Transverse colon (tissue), 4 donors: ENCODE results near the gene COX8A. TPM values are rescaled to one million over a fixed set of nuclear protein-coding genes. Genes with fewer than 3 reads are reported as not detected.

ENCODE experiments used
- DNase-seq: peaks from one replicate; pipeline ENCODE4 v3.0.0-alpha.2; 2019
- H3K27ac ChIP-seq, 4 donors: fragments of 200-600 bp; sonication (generic); 2 replicates each; pipeline ENCODE4 v1.5.1; 2016 to 2018; ENCODE audit warnings: inconsistent platforms in 4 of 4
- H3K27me3 ChIP-seq: fragments of 200-600 bp; sonication (generic); 2 replicates; pipeline ENCODE4 v1.5.1; 2017; ENCODE audit warnings: inconsistent platforms
- H3K36me3 ChIP-seq, 4 donors: fragments of 200-600 bp; sonication (generic); 2 replicates each; pipeline ENCODE4 v1.5.1; 2017 to 2019; ENCODE audit warnings: inconsistent platforms in 4 of 4
- H3K4me1 ChIP-seq, 4 donors: fragments of 200-600 bp; sonication (generic); 2 replicates each; pipeline ENCODE4 v1.5.1; 2017 to 2020; ENCODE audit warnings: inconsistent platforms in 4 of 4
- H3K4me3 ChIP-seq, 4 donors: fragments of 200-600 bp; sonication (generic); 1 replicate in 1 of 4; 2 replicates in 3 of 4; pipeline versions ENCODE4 v1.5.1 to v1.6.1; 2017 to 2019; ENCODE audit warnings: inconsistent platforms in 4 of 4
- H3K9me3 ChIP-seq, 2 donors: fragments of 200-600 bp; sonication (generic); 2 replicates each; pipeline ENCODE4 v1.5.1; 2017 to 2019; ENCODE audit warnings: inconsistent platforms in 2 of 2
- EP300 ChIP-seq: sonication (generic); formaldehyde crosslinking; IDR thresholded peaks from one replicate; pipeline ENCODE4 v1.6.1; 2017; ENCODE audit warnings: antibody characterized with exemption, low read depth
- POLR2A ChIP-seq: fragments of 450-650 bp; IDR thresholded peaks from one replicate; pipeline ENCODE4 v1.6.1; 2016; ENCODE audit warnings: antibody characterized with exemption, mild to moderate bottlenecking, moderate library complexity
- POLR2AphosphoS5 ChIP-seq, 3 donors: sonication (generic); formaldehyde crosslinking; IDR thresholded peaks; one replicate each; pipeline ENCODE4 v1.6.1; 2016; ENCODE audit warnings: antibody characterized with exemption in 3 of 3
- WGBS, 2 donors: methylation state at CpG; one replicate each; pipeline ENCODE4 v1.1.5; 2018; ENCODE audit warnings: low coverage in 1 of 2; 5-methylcytosine and 5-hydroxymethylcytosine counted together
- in situ Hi-C, 4 donors: fragments of 200-750 bp; cut with MboI; loops; one replicate each; pipeline versions ENCODE4 v1.15.0 to v1.15.1; 2017; ENCODE audit warnings: low sequenced_read_pairs in 3 of 4, low pct_ligation_motif_present in 1 of 4, low pct_unique_long_range_greater_than_20kb in 1 of 4
- intact Hi-C: fragments of 100-400 bp; cut with DNase I; formaldehyde crosslinking; loops from one replicate; pipeline ENCODE4 v1.15.1; 2023; ENCODE audit warnings: low total_unique reads
- total RNA-seq, 4 donors: library from RNA; depleted of rRNA; stranded (reverse); fragments of >200 nt; gene quantifications; one replicate each; pipeline ENCODE4 v1.1.0, GENCODE V29; 2016
- TF ChIP-seq, protein P1 (sequence below), 5 experiments: fragments of 200-600 bp in 3 of 5; fragments of 450-650 bp in 2 of 5; sonication (generic) in 3 of 5; IDR thresholded peaks; 1 replicate in 2 of 5; 2 replicates in 3 of 5; pipeline ENCODE4 v1.5.1; 2016 to 2017; ENCODE audit warnings: antibody characterized with exemption in 5 of 5, inconsistent platforms in 3 of 5, mild to moderate bottlenecking in 2 of 5, moderate library complexity in 1 of 5

Gene COX8A
- total RNA-seq, 4 donors from 2014 or later: 471 to 1,475 (median 1,057) TPM

DNA sequence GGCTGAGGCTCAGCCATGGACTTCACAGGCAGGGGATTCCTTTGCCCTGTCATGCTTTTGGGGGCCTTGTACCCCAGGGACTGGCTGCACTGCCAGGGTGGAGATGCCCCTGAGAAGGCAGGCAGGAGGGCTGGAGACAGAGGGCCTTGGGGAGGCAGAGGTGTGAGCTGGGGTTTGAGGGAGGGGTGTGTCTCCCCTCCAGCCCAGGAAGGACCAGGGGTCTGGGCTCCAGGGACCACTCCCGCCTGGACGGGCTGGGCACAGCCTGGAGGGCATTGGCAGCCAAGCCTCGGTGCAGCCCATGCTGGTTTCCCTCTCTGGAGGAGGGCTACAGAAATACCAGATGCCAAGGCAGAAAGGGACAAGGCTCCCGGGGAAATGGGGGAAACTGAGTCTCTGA, 31.3 kb downstream of the COX8A start:
- H3K9me3 ChIP-seq: no peaks in the 10 kb centered on the region
- in situ Hi-C loops (loop anchor here in 1 of 4 donors (10.0 kb wide), 1 partner anchor 139 kb away; no protein-coding TSS in a partner anchor), intact Hi-C loops (no loop called here)
- H3K27ac ChIP-seq: no peak overlapping the region
- H3K4me1 ChIP-seq: peaks cover 3 to 20% (median 16%) of the 10 kb centered on the region in 4 donors
- WGBS, 2 donors: 89% methylated on average over 4 of the region's 4 CpGs; no CpG with 5 or more reads in 1 of the 2 donors
- TF ChIP-seq POLR2A (no peak), POLR2AphosphoS5 (IDR thresholded peaks at IDR 0.05) (no peak), EP300 (no peak)
- TF ChIP-seq, protein P1, sequence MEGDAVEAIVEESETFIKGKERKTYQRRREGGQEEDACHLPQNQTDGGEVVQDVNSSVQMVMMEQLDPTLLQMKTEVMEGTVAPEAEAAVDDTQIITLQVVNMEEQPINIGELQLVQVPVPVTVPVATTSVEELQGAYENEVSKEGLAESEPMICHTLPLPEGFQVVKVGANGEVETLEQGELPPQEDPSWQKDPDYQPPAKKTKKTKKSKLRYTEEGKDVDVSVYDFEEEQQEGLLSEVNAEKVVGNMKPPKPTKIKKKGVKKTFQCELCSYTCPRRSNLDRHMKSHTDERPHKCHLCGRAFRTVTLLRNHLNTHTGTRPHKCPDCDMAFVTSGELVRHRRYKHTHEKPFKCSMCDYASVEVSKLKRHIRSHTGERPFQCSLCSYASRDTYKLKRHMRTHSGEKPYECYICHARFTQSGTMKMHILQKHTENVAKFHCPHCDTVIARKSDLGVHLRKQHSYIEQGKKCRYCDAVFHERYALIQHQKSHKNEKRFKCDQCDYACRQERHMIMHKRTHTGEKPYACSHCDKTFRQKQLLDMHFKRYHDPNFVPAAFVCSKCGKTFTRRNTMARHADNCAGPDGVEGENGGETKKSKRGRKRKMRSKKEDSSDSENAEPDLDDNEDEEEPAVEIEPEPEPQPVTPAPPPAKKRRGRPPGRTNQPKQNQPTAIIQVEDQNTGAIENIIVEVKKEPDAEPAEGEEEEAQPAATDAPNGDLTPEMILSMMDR (IDR thresholded peaks at IDR 0.05): no peak
- peaks cover 9% of the 10 kb centered on the region for H3K27me3 ChIP-seq
- H3K36me3 ChIP-seq: no peaks in the 10 kb centered on the region
- no peak overlapping the region for H3K4me3 ChIP-seq
- no peak for DNase-seq

DNA sequence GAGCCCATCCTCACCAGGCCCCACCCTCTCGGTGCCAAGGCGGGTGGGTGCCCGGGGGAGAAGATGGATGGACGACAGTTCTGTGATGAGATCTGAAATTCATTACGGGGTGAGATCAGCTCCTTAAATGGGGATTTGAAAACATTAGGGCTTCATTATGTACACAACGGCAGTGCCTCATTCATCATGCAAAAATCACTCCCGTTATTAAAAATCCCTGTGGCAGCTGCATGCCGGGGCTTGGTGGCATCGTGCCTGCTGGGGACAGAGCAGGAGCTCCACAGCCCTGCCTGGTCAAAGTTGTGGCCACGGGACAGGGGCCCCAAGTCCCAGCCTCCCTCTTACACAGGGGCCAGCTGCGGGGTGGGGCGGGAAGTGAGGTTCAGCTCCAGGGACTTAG, 32.0 kb downstream of the COX8A start:
- 62 to 63% methylated on average over 10 to 12 of the region's 12 CpGs for WGBS, 2 donors
- Histone ChIP-seq H3K4me1 (peaks cover 0 to 17% (median 13%) of the 10 kb centered on the region in 4 donors), H3K27ac (no peak overlapping the region), H3K9me3 (no peaks in the 10 kb centered on the region), H3K4me3 (no peak overlapping the region), H3K27me3 (peaks cover 9% of the 10 kb centered on the region), H3K36me3 (no peaks in the 10 kb centered on the region)
- no peak for TF ChIP-seq EP300
- TF ChIP-seq, protein P1 (IDR thresholded peaks at IDR 0.05): no peak
- no peak for TF ChIP-seq POLR2A
- no peak for TF ChIP-seq POLR2AphosphoS5 (IDR thresholded peaks at IDR 0.05)
- in situ Hi-C loops (loop anchor here in 1 of 4 donors (10.0 kb wide), 1 partner anchor 138 kb away; no protein-coding TSS in a partner anchor), intact Hi-C loops (no loop called here)
- no peak for DNase-seq

DNA sequence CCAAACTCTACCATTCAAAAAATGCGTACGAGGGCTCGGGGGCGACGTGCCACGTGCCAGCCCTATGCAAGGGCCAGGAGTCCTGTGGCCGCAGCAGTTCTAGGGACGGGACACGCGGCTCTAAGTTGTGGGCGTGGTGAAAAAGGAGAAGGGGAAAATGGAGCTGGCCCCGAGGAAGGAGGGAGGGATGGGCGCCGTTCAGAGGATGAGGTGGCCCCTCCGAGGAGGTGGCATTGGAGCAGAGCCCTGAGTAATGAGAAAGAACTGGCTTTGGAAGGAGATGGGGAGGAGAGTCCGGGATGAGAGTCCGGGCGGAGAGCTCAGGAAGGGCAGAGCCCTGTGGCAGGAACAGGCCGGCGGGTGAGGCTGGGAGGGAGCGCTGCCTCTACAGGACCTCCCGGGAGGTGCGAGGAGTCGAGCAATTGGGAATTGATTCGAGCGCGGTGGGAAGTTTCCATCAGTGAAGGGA, 32.8 kb downstream of the COX8A start:
- Histone ChIP-seq H3K27ac (peak overlapping the region in 2 of 4 donors; percentile 22 to 55), H3K9me3 (no peaks in the 10 kb centered on the region), H3K4me3 (peak overlapping the region in 3 of 4 donors; percentile 5 to 48 (median 21)), H3K27me3 (peaks cover 9% of the 10 kb centered on the region), H3K36me3 (no peaks in the 10 kb centered on the region), H3K4me1 (peaks cover 0 to 17% (median 13%) of the 10 kb centered on the region in 4 donors)
- no peak for TF ChIP-seq EP300
- no peak for TF ChIP-seq POLR2A
- TF ChIP-seq, protein P1 (IDR thresholded peaks at IDR 0.05): no peak
- no peak for TF ChIP-seq POLR2AphosphoS5 (IDR thresholded peaks at IDR 0.05)
- in situ Hi-C loops (loop anchor here in 1 of 4 donors (10.0 kb wide), 1 partner anchor 138 kb away; no protein-coding TSS in a partner anchor), intact Hi-C loops (no loop called here)
- 3% methylated on average over 26 of the region's 27 CpGs; no CpG with 5 or more reads in 1 of the 2 donors for whole genome bisulfite sequencing, 2 donors
- no peak for DNase-seq

DNA sequence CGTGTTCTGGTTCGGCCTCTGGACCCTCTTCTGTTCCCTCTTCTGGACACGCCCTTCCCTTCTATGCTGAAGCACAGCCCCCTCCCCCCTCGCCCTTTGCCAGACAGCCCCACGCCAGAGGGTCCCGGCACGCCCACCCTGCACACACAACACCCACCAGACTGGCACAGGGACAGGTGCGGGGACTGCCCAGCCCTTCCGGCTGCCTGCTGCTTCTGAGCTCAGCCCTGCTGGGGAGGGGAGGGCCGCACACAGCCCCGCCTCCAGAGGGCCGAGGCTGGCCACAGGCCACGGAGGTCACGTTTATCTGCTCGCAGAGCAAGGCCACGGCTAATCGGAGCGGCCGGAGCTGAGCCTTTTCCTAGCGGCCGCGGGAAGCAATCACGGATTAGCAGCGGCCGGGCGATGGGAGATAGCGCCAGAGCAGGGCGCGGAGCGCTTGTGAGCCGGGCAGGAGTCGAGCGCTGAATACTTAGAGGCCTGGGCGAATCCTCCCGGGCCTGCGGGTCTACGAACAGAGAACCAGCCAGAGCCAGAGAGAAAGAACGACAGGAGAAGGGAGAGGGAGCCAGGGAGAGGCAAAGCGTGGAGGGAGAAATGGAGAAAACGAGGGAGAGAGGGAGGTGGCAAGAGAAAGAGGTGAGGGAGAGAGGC, 33.3 kb downstream of the COX8A start:
- intact Hi-C loops: no loop called here
- Histone ChIP-seq H3K36me3 (no peaks in the 10 kb centered on the region), H3K27ac (peak overlapping the region in 2 of 4 donors; percentile 22 to 55), H3K4me1 (peaks cover 0 to 17% (median 13%) of the 10 kb centered on the region in 4 donors), H3K4me3 (peak overlapping the region in 3 of 4 donors; percentile 5 to 48 (median 21)), H3K27me3 (peaks cover 9% of the 10 kb centered on the region), H3K9me3 (no peaks in the 10 kb centered on the region)
- 6% methylated on average over 37 of the region's 40 CpGs; no CpG with 5 or more reads in 1 of the 2 donors for WGBS, 2 donors
- no peak for TF ChIP-seq POLR2AphosphoS5 (IDR thresholded peaks at IDR 0.05)
- no peak for TF ChIP-seq EP300
- TF ChIP-seq, protein P1 (IDR thresholded peaks at IDR 0.05): peak in 4 of 5 experiments; percentile 17 to 51 (median 31)
- TF ChIP-seq POLR2A: no peak
- peak; percentile 65 for DNase-seq
- in situ Hi-C loops: loop anchor here in 1 of 4 donors (10.0 kb wide), 1 partner anchor 137 kb away; no protein-coding TSS in a partner anchor
